ENCODE measurements around the gene STK11. TPM values are rescaled to one million over a fixed set of nuclear protein-coding genes. Genes with fewer than 3 reads are reported as not detected.
A peak's percentile ranks its signal among the peaks of the same experiment; 100 is the strongest.

STK11 gene
- total RNA-seq, 1 donor from 2014 or later, result 71.8 TPM

DNA sequence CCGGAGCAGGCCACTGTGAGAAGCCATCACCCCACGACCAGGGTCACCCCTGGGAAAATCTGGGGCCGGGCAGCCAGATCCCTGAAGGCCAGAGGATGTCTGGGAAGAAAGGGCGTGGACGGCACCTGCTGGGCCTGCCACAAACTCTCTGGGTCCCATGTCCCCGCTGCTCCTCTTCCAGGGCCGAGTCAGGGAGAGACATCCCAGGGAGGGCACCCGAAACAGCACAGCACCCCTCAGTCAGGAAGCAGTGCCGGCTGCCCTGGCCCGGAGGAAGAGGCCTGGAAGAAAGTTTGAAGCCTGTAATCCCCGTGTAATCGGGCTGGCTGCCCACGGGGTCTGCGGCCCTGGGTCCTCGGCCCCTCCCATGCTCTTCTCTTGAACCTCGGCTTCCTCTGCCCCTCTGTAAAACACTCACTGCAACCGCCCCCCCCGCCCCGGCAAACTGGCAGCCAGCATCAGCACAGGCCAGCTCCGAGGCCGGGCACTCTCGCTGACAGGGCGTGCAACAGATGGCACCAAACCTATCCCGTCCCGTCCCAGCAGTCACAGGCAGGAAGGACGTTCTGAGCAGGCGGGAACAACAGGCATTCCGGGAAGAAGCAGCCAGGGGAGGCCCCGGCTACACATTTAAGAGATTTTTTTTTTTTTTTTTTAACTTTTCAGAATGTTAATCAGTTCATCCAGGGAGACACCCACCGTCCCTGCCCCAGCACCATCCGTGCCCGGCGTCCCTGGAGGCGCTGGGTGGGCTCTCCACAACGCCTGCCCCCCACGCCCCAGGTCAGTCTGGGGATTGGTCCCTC, 33.0 kb upstream of the STK11 start:
- H3K9me3 Mint-ChIP-seq, result no peaks in the 10 kb centered on the region
- no peaks in the 10 kb centered on the region for H3K27me3 Mint-ChIP-seq (ENCODE audit: low read depth)
- peak overlapping the region; percentile 80 for H3K4me3 Mint-ChIP-seq
- H3K4me1 Mint-ChIP-seq, result peaks cover 35% of the 10 kb centered on the region
- TF ChIP-seq, protein P1, sequence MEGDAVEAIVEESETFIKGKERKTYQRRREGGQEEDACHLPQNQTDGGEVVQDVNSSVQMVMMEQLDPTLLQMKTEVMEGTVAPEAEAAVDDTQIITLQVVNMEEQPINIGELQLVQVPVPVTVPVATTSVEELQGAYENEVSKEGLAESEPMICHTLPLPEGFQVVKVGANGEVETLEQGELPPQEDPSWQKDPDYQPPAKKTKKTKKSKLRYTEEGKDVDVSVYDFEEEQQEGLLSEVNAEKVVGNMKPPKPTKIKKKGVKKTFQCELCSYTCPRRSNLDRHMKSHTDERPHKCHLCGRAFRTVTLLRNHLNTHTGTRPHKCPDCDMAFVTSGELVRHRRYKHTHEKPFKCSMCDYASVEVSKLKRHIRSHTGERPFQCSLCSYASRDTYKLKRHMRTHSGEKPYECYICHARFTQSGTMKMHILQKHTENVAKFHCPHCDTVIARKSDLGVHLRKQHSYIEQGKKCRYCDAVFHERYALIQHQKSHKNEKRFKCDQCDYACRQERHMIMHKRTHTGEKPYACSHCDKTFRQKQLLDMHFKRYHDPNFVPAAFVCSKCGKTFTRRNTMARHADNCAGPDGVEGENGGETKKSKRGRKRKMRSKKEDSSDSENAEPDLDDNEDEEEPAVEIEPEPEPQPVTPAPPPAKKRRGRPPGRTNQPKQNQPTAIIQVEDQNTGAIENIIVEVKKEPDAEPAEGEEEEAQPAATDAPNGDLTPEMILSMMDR (IDR thresholded peaks at IDR 0.05; ENCODE audit: unreplicated experiment), result no peak
- peak overlapping the region; percentile 93 for H3K27ac Mint-ChIP-seq
- H3K36me3 Mint-ChIP-seq, result no peaks in the 10 kb centered on the region
- DNase-seq (ENCODE audit: low spot score in 2 of 2, unreplicated experiment in 2 of 2), result peak in 1 of 2 experiments; percentile 58

DNA sequence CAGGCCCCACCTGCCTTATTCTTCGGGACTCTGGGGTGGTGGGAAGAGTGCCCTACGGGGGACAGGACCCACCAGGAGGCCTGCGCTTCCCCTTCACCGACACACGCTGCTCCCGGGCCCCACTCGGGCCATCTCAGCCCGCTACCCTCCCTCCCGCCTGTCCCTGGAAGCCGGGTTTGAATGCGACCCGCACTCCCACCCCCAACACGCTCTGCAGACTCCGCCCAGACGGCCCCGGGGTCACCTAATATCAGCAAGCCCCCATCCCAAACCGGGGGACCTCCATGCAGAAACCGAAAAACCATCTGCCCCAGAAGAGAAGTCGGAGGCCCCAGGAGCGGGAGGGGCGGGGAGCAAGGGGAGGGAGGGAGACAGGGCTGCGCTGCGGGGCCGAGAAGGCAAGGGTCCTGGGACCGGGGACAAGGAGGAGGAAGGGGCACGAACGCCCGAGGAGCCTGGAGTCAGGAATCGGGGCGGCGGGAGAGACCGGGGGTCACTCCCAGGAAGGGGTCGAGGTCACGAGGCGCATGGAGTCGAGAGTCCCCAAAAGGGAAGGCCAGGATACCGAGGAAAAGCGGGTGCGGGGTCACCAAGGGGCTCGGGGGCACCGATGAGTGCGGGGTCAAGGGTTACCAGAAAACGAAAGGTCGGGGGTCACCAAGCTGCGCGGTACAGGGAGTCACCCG, 32.3 kb upstream of the STK11 start:
- TF ChIP-seq, protein P1 (IDR thresholded peaks at IDR 0.05; ENCODE audit: unreplicated experiment), result no peak
- no peaks in the 10 kb centered on the region for H3K27me3 Mint-ChIP-seq (ENCODE audit: low read depth)
- H3K27ac Mint-ChIP-seq, result peak overlapping the region; percentile 93
- peak overlapping the region; percentile 80 for H3K4me3 Mint-ChIP-seq
- H3K9me3 Mint-ChIP-seq, result no peaks in the 10 kb centered on the region
- H3K4me1 Mint-ChIP-seq, result peaks cover 35% of the 10 kb centered on the region
- H3K36me3 Mint-ChIP-seq, result no peaks in the 10 kb centered on the region
- DNase-seq (ENCODE audit: low spot score in 2 of 2, unreplicated experiment in 2 of 2), result peak in 1 of 2 experiments; percentile 56

DNA sequence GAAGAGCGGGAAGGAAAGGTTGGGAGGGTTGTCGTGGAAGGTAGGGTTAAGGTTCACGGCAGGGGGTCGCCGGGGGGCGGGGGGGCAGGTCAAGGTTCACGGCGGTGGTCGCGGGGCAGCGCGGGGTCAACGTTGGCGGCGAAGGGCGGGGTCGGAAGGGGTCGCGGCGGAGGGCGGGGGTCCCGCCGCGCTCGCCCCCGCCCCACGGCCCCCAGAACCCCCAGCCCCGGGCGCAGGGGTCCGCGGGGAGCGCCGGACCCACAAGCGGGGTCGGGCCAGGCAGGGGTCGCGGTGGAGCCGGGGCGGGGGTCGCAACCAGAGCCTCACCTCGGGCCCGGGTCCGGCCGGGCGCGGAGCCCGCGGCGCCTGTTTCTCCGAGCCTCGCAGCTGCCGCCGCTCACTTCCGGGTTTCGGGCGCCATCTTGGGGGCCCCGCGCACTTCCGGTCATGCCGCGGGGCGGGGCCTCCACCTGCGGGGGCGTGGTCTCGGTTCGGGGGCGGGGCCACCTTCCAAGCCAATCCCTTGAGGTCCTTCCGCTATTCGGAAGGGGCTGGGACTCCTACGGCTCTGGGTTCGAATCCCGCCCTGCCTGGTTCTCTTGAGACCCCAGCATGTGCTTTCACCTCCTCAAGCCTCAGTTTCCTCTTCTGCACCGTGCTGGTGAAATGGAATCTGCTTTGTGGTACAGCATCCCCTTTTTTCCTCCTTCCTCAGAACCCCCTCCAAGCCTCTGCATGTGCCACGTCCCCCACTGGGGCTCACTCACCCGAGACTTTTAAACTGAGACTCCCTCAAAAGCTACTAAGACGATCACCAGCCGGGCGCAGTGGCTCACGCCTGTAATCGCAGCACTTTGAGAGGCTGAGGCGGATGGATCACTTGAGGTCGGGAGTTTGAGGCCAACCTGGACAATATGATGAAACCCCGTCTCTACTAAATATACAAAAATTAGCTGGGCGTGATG, 31.5 kb upstream of the STK11 start, which contains the start of gene SBNO2:
Gene SBNO2 (minus strand): TSS at position 424 of the 965 bp plus-strand sequence. CDS start 19,992 bp downstream, outside the sequence.
- peak; percentile 82 to 95 for DNase-seq (ENCODE audit: low spot score in 2 of 2, unreplicated experiment in 2 of 2)
- H3K36me3 Mint-ChIP-seq, result no peaks in the 10 kb centered on the region
- H3K4me1 Mint-ChIP-seq, result peaks cover 30% of the 10 kb centered on the region
- TF ChIP-seq, protein P1 (IDR thresholded peaks at IDR 0.05; ENCODE audit: unreplicated experiment), result no peak
- H3K4me3 Mint-ChIP-seq, result peak within 1 kb of the TSS; percentile 80
- no peaks in the 10 kb centered on the region for H3K27me3 Mint-ChIP-seq (ENCODE audit: low read depth)
- no peaks in the 10 kb centered on the region for H3K9me3 Mint-ChIP-seq
- peak within 1 kb of the TSS; percentile 93 for H3K27ac Mint-ChIP-seq

DNA sequence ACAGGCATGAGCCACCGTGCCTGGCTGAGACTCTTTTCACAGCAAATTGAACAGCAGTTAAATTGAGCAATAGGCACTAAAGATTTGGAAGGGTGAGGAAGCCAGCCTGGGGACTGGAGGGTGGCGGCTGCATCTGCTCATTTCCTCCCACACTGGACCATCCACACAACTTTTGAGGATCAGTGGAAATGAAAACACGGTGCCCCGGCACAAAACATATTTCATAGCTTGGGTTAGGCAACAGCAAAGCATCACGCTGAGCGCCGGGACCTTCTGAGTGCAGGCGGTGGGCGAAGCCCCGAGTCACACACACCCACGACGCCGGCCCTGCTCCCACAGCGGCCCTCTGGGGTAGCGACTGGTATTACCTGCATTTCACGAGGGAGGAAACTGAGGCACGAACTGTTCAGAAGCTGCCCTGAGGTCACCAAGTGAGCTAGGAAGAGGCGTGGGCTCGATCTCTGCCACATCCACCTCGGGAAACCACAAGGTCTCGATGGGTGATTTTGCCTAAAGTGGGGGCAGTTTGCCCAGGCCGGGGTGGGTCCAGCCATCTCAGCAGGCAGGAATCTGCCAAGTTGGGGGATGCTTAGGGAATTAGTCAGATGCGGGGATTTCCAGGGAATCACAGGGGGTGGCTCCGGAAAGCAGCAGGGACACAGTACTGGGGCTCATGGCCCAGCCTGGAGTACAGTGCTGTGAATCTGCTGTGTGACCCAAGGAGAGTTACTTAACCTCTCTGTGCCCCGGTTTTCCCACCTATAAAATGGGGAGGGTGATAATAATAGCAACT, 28.1 kb upstream of the STK11 start:
- no peak for DNase-seq (ENCODE audit: low spot score in 2 of 2, unreplicated experiment in 2 of 2)
- H3K4me1 Mint-ChIP-seq, result peaks cover 18% of the 10 kb centered on the region
- no peaks in the 10 kb centered on the region for H3K27me3 Mint-ChIP-seq (ENCODE audit: low read depth)
- no peak overlapping the region for H3K4me3 Mint-ChIP-seq
- TF ChIP-seq, protein P1 (IDR thresholded peaks at IDR 0.05; ENCODE audit: unreplicated experiment), result no peak
- no peaks in the 10 kb centered on the region for H3K9me3 Mint-ChIP-seq
- no peak overlapping the region for H3K27ac Mint-ChIP-seq
- no peaks in the 10 kb centered on the region for H3K36me3 Mint-ChIP-seq
